ENCODE data around the gene PLD5. TPM values are rescaled to one million over a fixed set of nuclear protein-coding genes. Genes with fewer than 3 reads are reported as not detected.

Gene PLD5
- polyA plus RNA-seq, 3 donors, result not detected

DNA sequence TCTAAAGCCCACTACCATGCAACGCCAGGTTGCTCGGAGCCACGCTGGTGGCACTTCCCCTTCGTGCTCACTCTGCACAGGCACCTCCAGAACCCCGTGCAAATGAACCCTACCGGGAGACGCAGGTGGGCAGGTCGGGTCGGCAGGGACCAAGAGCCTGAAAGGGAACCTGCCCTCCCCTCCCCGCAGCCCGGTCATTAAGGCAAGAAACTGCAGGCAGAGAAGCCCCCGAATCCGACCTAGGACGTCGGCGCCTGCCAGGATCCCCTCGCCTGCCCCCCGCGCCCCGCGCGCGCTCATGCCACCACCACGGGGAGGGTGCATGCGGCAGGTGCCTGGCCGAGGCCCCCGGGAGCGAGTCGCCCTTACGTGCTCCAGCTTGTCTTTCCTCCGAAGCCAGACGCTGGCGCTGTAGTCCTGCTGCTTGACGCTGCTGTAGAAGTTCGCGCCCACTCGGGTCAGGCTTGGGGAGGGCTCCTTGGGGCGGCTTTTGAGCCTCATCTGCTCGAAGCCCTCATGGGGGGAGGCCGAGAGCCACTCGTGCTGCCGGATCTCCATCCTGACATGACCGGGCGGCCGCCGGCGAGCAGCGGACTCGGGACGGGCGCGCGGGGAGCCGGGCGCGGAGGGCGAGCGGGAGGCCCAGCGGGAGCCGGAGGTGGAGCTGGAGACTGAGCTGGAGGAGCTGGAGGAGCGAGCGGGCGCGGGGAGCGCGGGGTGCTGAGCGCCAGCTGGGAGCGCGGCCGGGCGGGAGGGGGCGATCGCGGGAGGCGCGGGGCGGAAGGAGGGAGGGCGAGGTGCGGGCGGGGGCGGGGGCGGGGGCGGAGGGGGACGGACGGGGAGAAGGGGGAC lies 552 bp downstream of the PLD5 start:
- Histone ChIP-seq H3K4me2 (replicated peaks; ENCODE audit: extremely low read depth, low read length, poor library complexity, severe bottlenecking) (peak overlapping the region; percentile 15), H3K4me3 (replicated peaks in 1 of 3; ENCODE audit: low read depth in 2 of 3, low read length in 3 of 3) (no peak overlapping the region)
- H3K27ac Mint-ChIP-seq, result no peak overlapping the region

DNA sequence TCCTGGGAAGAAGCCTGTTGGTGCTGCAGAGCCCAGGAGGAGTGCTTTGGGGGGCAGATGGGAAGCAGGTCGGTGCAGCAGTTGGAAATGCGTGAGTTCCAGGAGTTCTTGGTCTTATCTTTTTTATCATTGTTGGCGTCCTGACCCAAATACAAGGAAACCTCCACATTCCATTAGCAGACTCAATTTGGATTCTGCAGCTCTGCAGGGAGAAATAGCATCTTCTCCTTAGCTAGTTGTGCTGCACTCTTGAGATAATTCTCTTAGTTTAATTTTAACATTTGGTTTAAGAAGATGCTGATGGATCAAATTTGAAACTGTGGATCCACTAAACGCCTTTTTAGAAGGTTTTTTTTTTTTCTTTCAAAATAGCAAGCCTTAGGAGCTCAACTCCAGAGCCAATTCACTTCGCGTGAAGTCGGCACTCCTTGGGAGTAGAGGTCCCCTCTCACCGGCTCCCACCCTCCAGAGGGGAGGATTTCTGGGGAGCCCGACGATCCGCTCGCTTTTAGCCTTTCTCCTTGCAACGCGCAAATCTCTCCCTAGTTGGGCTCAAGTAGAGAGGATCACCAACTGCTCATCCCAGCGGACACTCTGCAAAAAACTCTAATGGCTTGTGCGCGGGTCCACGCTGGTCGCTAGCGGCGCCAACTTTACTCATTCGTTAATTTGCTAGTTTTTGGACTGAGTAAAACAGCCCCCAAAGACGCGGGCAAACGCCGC lies 1.3 kb downstream of the PLD5 start:
- Mint-ChIP-seq H3K4me3 (peak overlapping the region in 1 of 2 donors; percentile 80), H3K4me1 (no peaks in the 10 kb centered on the region), H3K27ac (no peak overlapping the region), H3K9me3 (peaks cover 0 to 11% (median 3%) of the 10 kb centered on the region in 7 donors), H3K36me3 (no peaks in the 10 kb centered on the region), H3K27me3 (ENCODE audit: low read depth in 3 of 3) (peaks cover 53 to 61% (median 56%) of the 10 kb centered on the region in 3 donors)
- H3K79me2 ChIP-seq (ENCODE audit: insufficient read depth, low read length), result no peaks in the 10 kb centered on the region
- intact Hi-C loops (cut with micrococcal nuclease), result no loop called here
- H4K20me1 ChIP-seq (ENCODE audit: insufficient read depth, low read length), result no peaks in the 10 kb centered on the region
- H3K36me3 ChIP-seq (replicated peaks in 1 of 2; ENCODE audit: control insufficient read depth in 1 of 2, insufficient read depth in 2 of 2, low read length in 2 of 2), result no peaks in the 10 kb centered on the region
- no peak overlapping the region for H3K9ac ChIP-seq (ENCODE audit: insufficient read depth, low read length, poor library complexity, severe bottlenecking)
- no peak overlapping the region for H3K4me2 ChIP-seq (replicated peaks; ENCODE audit: extremely low read depth, low read length, poor library complexity, severe bottlenecking)
- H2AFZ ChIP-seq (ENCODE audit: insufficient read depth, low read depth, low read length, poor library complexity, severe bottlenecking), result no peak overlapping the region
- H3K4me3 ChIP-seq (replicated peaks in 1 of 3; ENCODE audit: low read depth in 2 of 3, low read length in 3 of 3), result no peak overlapping the region
- H3K27ac ChIP-seq (ENCODE audit: low read depth in 1 of 2, low read length in 2 of 2), result no peak overlapping the region
- WGBS (ENCODE audit: insufficient coverage), result 2% methylated on average over 16 of the region's 26 CpGs
- H3K4me1 ChIP-seq (ENCODE audit: control insufficient read depth in 1 of 2, insufficient read depth in 2 of 2, low read length in 2 of 2), result no peaks in the 10 kb centered on the region
- no peak for DNase-seq
- peaks cover 0 to 12% of the 10 kb centered on the region in 2 donors for H3K9me3 ChIP-seq (replicated peaks in 1 of 2; ENCODE audit: control insufficient read depth in 1 of 2, insufficient read depth in 1 of 2, low read length in 2 of 2)
- TF ChIP-seq, protein P1, sequence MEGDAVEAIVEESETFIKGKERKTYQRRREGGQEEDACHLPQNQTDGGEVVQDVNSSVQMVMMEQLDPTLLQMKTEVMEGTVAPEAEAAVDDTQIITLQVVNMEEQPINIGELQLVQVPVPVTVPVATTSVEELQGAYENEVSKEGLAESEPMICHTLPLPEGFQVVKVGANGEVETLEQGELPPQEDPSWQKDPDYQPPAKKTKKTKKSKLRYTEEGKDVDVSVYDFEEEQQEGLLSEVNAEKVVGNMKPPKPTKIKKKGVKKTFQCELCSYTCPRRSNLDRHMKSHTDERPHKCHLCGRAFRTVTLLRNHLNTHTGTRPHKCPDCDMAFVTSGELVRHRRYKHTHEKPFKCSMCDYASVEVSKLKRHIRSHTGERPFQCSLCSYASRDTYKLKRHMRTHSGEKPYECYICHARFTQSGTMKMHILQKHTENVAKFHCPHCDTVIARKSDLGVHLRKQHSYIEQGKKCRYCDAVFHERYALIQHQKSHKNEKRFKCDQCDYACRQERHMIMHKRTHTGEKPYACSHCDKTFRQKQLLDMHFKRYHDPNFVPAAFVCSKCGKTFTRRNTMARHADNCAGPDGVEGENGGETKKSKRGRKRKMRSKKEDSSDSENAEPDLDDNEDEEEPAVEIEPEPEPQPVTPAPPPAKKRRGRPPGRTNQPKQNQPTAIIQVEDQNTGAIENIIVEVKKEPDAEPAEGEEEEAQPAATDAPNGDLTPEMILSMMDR (IDR thresholded peaks at IDR 0.05), result no peak
- H3K27me3 ChIP-seq (ENCODE audit: control insufficient read depth in 2 of 2, insufficient read depth in 2 of 2, low read length in 2 of 2), result peaks cover 32 to 52% of the 10 kb centered on the region in 2 donors

More for the DNA sequence above, 552 bp downstream of the PLD5 start:
- Histone ChIP-seq H3K27ac (ENCODE audit: low read depth in 1 of 2, low read length in 2 of 2) (no peak overlapping the region), H4K20me1 (ENCODE audit: insufficient read depth, low read length) (no peaks in the 10 kb centered on the region), H3K79me2 (ENCODE audit: insufficient read depth, low read length) (no peaks in the 10 kb centered on the region), H2AFZ (ENCODE audit: insufficient read depth, low read depth, low read length, poor library complexity, severe bottlenecking) (no peak overlapping the region), H3K9me3 (replicated peaks in 1 of 2; ENCODE audit: control insufficient read depth in 1 of 2, insufficient read depth in 1 of 2, low read length in 2 of 2) (peaks cover 0 to 12% of the 10 kb centered on the region in 2 donors), H3K9ac (ENCODE audit: insufficient read depth, low read length, poor library complexity, severe bottlenecking) (no peak overlapping the region), H3K4me1 (ENCODE audit: control insufficient read depth in 1 of 2, insufficient read depth in 2 of 2, low read length in 2 of 2) (no peaks in the 10 kb centered on the region), H3K27me3 (ENCODE audit: control insufficient read depth in 2 of 2, insufficient read depth in 2 of 2, low read length in 2 of 2) (peaks cover 32 to 54% of the 10 kb centered on the region in 2 donors), H3K36me3 (replicated peaks in 1 of 2; ENCODE audit: control insufficient read depth in 1 of 2, insufficient read depth in 2 of 2, low read length in 2 of 2) (no peaks in the 10 kb centered on the region)
- TF ChIP-seq, protein P1 (IDR thresholded peaks at IDR 0.05), result no peak
- Mint-ChIP-seq H3K4me3 (peak overlapping the region; percentile 47 to 80), H3K4me1 (no peaks in the 10 kb centered on the region), H3K36me3 (no peaks in the 10 kb centered on the region), H3K9me3 (peaks cover 0 to 11% (median 3%) of the 10 kb centered on the region in 7 donors), H3K27me3 (ENCODE audit: low read depth in 3 of 3) (peaks cover 53 to 61% (median 54%) of the 10 kb centered on the region in 3 donors)
- WGBS (ENCODE audit: insufficient coverage), result 2% methylated on average over 60 of the region's 85 CpGs
- DNase-seq, result no peak
- intact Hi-C loops (cut with micrococcal nuclease), result no loop called here
